Loucy (cell line): ENCODE measurements around the gene FEM1B.

Experiments used
- EZH2phosphoT487 ChIP-seq: fragments of 200-600 bp; IDR thresholded peaks from 2 replicates; pipeline ENCODE4 v1.6.1; 2018; ENCODE audit warnings: antibody characterized with exemption, mild to moderate bottlenecking, moderate library complexity, borderline replicate concordance
- TF ChIP-seq, protein P1 (sequence below): fragments of 200-600 bp; sonication (generic); conservative IDR thresholded peaks from 2 replicates; pipeline ENCODE4 v1.5.1; 2014; ENCODE audit warnings: mild to moderate bottlenecking, antibody characterized with exemption, low read length

DNA sequence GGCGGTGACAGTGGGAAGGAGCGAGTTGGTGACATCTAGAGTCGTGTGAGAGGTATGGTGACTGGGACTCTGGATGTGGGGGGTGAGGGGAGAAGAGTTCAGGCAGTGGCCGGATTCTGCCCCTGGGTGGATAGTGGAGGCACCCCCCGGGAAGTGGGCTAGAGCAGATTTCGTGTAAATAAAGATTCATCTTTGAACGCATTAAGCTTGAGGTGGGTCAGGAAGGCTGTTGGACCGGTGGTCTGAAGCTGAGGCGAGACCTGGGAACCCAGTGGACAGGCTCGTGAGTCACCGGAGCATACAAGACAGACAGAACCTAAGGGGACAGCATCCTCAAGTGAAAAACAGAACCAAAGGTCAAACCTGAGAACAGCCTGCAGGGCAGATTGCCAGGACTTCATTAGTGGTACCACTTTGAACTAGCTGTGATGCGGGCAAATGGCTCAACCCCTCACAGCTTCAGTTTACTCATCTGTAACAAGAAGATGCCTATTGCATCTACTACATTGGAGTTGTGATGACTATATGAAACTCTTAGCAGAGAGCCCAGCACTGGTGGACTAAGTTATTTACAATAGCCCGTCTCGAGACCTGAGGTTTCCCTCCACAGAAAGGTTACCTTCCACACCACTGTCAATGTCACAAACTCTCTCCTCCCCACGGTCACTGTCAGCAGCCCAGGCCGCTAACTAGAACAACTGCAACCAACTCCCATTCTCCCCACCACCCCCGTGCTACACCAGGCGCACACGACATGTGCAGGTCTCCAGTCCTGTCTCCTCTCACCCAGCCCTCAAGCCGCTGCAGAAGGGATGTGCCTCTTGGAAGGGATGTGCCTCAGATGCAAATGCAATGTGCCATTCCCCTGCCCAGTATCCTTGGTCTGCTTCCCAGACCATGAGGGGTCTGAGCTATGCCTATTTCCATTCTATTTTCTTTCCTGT is 47.1 kb upstream of the FEM1B start:
- TF ChIP-seq, protein P1, sequence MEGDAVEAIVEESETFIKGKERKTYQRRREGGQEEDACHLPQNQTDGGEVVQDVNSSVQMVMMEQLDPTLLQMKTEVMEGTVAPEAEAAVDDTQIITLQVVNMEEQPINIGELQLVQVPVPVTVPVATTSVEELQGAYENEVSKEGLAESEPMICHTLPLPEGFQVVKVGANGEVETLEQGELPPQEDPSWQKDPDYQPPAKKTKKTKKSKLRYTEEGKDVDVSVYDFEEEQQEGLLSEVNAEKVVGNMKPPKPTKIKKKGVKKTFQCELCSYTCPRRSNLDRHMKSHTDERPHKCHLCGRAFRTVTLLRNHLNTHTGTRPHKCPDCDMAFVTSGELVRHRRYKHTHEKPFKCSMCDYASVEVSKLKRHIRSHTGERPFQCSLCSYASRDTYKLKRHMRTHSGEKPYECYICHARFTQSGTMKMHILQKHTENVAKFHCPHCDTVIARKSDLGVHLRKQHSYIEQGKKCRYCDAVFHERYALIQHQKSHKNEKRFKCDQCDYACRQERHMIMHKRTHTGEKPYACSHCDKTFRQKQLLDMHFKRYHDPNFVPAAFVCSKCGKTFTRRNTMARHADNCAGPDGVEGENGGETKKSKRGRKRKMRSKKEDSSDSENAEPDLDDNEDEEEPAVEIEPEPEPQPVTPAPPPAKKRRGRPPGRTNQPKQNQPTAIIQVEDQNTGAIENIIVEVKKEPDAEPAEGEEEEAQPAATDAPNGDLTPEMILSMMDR, result peak; percentile 48
- no peak for TF ChIP-seq EZH2phosphoT487
